ENCODE data around the gene COQ8A.

DNA sequence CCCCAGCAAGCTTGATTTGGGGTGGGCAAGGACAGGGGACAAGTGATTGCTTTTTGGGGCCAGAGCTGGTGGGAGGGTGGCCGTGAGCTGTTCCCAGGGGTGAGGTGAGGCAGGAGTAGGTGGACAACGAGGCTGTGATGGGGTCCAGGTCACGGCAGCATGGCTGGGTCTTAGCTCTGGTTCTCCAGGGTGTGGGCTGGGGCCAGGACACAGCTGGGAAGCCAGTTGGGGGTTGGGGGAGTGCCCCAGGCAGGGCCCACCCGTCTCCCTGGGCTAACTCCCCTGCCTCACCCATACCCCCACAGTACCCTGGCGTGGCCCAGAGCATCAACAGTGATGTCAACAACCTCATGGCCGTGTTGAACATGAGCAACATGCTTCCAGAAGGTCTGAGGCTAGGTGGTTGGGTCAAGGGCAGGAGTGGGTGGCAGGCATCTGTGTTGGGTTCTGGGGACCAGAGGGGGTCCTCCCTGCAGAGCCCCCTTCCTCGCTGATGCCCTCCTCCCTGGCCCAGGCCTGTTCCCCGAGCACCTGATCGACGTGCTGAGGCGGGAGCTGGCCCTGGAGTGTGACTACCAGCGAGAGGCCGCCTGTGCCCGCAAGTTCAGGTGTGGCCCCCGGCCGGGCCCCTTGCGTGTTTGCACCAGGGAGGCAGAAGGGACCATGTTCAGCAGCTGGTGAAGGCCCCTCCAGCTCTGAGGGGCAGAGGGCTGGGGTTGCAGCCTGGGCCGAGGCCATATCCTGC, 43.3 kb downstream of the COQ8A start:
- TF ChIP-seq TAF1 (IDR thresholded peaks at IDR 0.05; ENCODE audit: borderline replicate concordance, low read depth, low read length) (no peak), POLR2A (IDR thresholded peaks at IDR 0.05; ENCODE audit: low read depth, low read length) (no peak)
